ENCODE data around the gene ERMP1. TPM values are rescaled to one million over a fixed set of nuclear protein-coding genes. Genes with fewer than 3 reads are reported as not detected.
"Not testable (repeated sequence)": the region's sequence is repeated elsewhere in the genome, so short reads cannot be mapped to it uniquely, and the experiment has no call there.

Gene ERMP1, protein sequence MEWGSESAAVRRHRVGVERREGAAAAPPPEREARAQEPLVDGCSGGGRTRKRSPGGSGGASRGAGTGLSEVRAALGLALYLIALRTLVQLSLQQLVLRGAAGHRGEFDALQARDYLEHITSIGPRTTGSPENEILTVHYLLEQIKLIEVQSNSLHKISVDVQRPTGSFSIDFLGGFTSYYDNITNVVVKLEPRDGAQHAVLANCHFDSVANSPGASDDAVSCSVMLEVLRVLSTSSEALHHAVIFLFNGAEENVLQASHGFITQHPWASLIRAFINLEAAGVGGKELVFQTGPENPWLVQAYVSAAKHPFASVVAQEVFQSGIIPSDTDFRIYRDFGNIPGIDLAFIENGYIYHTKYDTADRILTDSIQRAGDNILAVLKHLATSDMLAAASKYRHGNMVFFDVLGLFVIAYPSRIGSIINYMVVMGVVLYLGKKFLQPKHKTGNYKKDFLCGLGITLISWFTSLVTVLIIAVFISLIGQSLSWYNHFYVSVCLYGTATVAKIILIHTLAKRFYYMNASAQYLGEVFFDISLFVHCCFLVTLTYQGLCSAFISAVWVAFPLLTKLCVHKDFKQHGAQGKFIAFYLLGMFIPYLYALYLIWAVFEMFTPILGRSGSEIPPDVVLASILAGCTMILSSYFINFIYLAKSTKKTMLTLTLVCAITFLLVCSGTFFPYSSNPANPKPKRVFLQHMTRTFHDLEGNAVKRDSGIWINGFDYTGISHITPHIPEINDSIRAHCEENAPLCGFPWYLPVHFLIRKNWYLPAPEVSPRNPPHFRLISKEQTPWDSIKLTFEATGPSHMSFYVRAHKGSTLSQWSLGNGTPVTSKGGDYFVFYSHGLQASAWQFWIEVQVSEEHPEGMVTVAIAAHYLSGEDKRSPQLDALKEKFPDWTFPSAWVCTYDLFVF
- 20.3 and 21.2 TPM in 2 replicates for total RNA-seq
- long read RNA-seq, partial matches to known transcripts: 5 of 10 reads
- long read RNA-seq, other reads (novel, unspliced or antisense): 5 of 10 reads

DNA sequence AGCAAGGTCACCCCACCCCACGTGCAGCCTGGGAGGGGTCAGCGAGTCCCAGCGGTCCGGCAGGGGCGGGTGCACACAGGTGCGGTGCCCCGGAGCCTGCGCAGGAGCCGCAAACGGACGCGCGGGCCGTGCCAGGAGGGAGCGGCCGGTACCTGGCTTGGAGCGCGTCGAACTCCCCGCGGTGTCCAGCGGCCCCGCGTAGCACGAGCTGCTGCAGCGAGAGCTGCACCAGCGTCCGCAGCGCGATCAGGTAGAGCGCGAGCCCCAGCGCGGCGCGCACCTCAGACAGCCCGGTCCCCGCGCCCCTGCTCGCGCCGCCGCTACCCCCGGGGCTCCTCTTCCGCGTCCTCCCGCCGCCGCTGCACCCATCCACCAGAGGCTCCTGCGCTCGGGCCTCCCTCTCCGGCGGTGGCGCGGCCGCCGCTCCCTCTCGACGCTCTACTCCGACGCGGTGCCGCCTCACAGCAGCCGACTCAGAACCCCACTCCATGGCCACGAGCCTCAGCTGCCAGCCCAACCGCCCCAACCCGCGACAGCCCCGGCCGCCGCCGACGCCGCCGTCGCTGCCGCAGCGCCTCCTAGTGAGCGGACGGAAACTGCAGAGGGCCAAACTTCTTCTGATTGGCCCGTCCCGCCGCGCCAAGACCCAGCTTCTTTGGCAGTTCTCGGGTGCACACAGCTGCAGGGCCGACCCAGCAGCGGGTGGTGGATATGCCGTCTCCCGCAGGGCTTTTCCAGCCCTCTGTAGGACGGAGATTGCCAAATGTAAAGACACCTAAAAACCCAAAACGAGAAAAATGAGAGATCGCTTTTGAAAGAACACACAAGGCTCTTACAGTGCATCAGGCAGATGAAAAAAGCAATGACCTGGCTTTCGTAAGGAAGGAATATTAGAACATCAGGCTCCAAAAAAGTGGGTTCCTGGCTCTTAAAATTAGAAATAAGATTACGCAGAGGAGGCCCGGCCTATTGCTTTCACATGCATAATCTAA lies at the start of gene ERMP1:
TSS of gene ERMP1 (minus strand) at position 580 of the 992 bp plus-strand sequence. CDS start at position 490, 90 bp downstream.
- TF ChIP-seq, protein P1, sequence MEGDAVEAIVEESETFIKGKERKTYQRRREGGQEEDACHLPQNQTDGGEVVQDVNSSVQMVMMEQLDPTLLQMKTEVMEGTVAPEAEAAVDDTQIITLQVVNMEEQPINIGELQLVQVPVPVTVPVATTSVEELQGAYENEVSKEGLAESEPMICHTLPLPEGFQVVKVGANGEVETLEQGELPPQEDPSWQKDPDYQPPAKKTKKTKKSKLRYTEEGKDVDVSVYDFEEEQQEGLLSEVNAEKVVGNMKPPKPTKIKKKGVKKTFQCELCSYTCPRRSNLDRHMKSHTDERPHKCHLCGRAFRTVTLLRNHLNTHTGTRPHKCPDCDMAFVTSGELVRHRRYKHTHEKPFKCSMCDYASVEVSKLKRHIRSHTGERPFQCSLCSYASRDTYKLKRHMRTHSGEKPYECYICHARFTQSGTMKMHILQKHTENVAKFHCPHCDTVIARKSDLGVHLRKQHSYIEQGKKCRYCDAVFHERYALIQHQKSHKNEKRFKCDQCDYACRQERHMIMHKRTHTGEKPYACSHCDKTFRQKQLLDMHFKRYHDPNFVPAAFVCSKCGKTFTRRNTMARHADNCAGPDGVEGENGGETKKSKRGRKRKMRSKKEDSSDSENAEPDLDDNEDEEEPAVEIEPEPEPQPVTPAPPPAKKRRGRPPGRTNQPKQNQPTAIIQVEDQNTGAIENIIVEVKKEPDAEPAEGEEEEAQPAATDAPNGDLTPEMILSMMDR (IDR thresholded peaks at IDR 0.05; ENCODE audit: unreplicated experiment): peak; percentile 98
- no peaks in the 10 kb centered on the region for H3K9me3 Mint-ChIP-seq (ENCODE audit: low read depth)
- DNase-seq (ENCODE audit: low spot score, unreplicated experiment): peak; percentile 86
- H3K4me3 Mint-ChIP-seq (ENCODE audit: low read depth): peak within 1 kb of the TSS; percentile 82
- no peaks in the 10 kb centered on the region for H3K36me3 Mint-ChIP-seq (ENCODE audit: insufficient read depth)
- peak within 1 kb of the TSS; percentile 94 for H3K27ac Mint-ChIP-seq
- peaks cover 16% of the 10 kb centered on the region for H3K4me1 Mint-ChIP-seq (ENCODE audit: low read depth)
- H3K27me3 Mint-ChIP-seq: no peaks in the 10 kb centered on the region

DNA sequence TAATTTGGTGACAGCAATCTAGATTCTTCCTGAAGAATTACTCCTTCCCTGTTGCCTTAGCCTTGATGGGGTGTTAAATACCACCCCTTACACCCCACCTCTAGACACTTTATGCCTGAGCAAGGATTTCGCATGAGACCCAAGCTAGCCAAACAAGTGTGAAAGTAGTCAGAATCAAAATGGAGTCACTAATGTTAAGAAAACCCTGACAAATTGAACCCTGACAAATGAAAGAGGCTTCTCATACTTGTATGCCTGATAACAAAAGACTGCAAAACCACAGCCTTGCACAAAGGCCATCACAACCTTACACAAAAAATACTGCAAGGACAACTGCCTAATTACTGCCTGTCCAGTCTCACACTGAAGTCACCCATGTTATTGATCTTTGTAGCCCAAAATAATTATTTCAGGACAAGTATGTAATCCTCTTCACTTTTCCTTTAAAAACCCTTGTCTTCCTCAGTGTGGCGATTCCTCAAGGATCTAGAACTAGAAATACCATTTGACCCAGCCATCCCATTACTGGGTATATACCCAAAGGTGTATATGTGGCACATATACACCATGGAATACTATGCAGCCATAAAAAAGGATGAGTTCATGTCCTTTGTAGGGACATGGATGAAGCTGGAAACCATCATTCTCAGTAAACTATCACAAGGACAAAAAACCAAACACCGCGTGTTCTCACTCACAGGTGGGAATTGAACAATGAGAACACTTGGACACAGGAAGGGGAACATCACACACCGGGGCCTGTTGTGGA lies 49.5 kb upstream of the ERMP1 start:
- H3K27me3 Mint-ChIP-seq; H3K36me3 Mint-ChIP-seq (ENCODE audit: insufficient read depth); H3K4me1 Mint-ChIP-seq (ENCODE audit: low read depth); H3K27ac Mint-ChIP-seq; DNase-seq (ENCODE audit: low spot score, unreplicated experiment); H3K4me3 Mint-ChIP-seq (ENCODE audit: low read depth); H3K9me3 Mint-ChIP-seq (ENCODE audit: low read depth): not testable (repeated sequence)

DNA sequence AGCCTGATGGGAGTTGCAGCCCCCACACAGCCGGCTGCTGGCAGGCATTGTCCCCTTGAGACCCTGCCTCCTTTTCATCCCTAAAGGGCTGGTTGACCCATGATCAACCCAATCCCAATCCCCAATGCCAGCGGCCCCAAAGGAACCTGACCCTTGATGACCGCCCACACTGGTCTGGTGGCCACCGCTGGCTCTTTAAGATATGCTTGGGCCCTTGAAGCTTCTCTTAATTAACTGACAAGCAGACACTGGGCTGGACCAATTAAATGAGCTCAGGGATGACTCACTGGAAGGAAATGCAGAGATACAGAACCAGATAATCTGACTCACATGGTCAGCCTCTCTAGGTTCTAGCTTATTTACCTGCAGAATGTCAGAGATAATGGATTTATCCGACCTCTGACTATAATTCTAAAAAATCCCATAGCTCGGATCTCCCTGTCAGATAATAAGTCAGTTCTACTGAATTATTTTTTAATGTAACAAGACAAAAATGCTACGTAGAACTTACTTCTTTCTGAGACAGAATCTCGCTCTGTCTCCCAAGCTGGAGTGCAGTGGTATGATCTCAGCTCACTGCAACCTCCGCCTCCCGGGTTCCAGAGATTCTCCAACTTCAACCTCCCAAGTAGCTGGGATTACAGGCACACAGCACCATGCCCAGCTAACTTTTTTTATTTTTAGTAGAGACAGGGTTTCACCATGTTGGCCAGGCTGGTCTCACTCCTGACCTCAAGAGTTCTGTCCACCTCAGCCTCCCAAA lies 46.7 kb upstream of the ERMP1 start:
- DNase-seq (ENCODE audit: low spot score, unreplicated experiment): no peak
- H3K4me3 Mint-ChIP-seq (ENCODE audit: low read depth): no peak overlapping the region
- no peaks in the 10 kb centered on the region for H3K9me3 Mint-ChIP-seq (ENCODE audit: low read depth)
- TF ChIP-seq, protein P1 (IDR thresholded peaks at IDR 0.05; ENCODE audit: unreplicated experiment): no peak
- H3K27me3 Mint-ChIP-seq: no peaks in the 10 kb centered on the region
- H3K36me3 Mint-ChIP-seq (ENCODE audit: insufficient read depth): no peaks in the 10 kb centered on the region
- no peak overlapping the region for H3K27ac Mint-ChIP-seq
- H3K4me1 Mint-ChIP-seq (ENCODE audit: low read depth): no peaks in the 10 kb centered on the region

DNA sequence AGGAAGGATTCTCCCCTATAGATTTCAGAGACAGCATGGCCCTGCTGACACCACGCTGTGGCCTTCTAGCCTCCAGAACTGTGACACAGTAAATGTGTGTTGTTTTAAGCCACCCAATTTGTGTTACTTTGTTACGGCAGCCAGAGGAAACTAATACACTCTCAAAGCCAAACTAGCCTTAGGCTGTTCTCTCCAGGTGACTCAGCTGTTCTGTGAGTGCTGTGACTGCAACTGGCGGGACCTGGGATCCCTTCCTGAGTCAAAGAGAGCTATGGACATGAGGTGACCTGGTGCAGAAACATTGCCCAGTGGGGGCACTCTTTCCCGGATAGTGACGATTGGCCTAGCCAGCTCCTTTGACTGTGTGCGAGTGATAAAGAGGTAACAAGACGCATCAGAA lies 43.8 kb upstream of the ERMP1 start:
- no peak for DNase-seq (ENCODE audit: low spot score, unreplicated experiment)
- Mint-ChIP-seq H3K4me1 (ENCODE audit: low read depth) (no peaks in the 10 kb centered on the region), H3K27ac (no peak overlapping the region), H3K4me3 (ENCODE audit: low read depth) (no peak overlapping the region), H3K27me3 (no peaks in the 10 kb centered on the region), H3K9me3 (ENCODE audit: low read depth) (no peaks in the 10 kb centered on the region), H3K36me3 (ENCODE audit: insufficient read depth) (no peaks in the 10 kb centered on the region)
- TF ChIP-seq, protein P1 (IDR thresholded peaks at IDR 0.05; ENCODE audit: unreplicated experiment): no peak
